Epithelial cell of esophagus (primary cell): ENCODE data around the gene IL31RA.
A peak's percentile ranks its signal among the peaks of the same experiment; 100 is the strongest.
"Not testable (repeated sequence)": the region's sequence is repeated elsewhere in the genome, so short reads cannot be mapped to it uniquely, and the experiment has no call there.

Experiments used
- DNase-seq: peaks from one replicate; pipeline ENCODE4 v3.0.0; 2010; ENCODE audit warnings: low read depth
- H3K4me3 ChIP-seq: 2 replicates; pipeline ENCODE4 v1.5.1; 2011; ENCODE audit warnings: mild to moderate bottlenecking, low read length, control low read depth
- TF ChIP-seq, protein P1 (sequence below): IDR thresholded peaks from 2 replicates; pipeline ENCODE4 v1.5.1; 2011; ENCODE audit warnings: low read depth, mild to moderate bottlenecking, low read length, control low read depth, inconsistent platforms; ENCODE audit not compliant: insufficient read depth; ENCODE audit errors: missing control alignments

Gene IL31RA

DNA sequence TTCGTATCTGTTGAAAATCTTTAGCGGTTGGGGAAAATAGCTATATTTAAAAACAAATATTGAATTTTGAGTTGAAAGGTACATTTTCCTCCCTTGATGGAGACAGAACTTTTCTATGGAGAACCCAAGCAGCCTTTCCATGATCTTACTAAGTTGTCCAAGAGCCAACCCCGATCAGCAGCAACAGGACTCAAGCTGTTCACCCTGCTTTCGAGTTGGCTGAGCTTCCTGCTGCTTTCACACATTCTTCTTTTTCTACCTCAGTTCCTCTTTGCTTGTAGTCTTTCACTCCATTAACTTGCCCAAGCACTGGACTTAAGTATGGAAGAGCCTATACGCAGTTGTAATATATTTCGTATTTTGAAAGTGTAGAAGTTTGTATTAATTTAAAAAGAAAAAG, 84.2 kb downstream of the IL31RA start:
- no peak for DNase-seq
- TF ChIP-seq, protein P1, sequence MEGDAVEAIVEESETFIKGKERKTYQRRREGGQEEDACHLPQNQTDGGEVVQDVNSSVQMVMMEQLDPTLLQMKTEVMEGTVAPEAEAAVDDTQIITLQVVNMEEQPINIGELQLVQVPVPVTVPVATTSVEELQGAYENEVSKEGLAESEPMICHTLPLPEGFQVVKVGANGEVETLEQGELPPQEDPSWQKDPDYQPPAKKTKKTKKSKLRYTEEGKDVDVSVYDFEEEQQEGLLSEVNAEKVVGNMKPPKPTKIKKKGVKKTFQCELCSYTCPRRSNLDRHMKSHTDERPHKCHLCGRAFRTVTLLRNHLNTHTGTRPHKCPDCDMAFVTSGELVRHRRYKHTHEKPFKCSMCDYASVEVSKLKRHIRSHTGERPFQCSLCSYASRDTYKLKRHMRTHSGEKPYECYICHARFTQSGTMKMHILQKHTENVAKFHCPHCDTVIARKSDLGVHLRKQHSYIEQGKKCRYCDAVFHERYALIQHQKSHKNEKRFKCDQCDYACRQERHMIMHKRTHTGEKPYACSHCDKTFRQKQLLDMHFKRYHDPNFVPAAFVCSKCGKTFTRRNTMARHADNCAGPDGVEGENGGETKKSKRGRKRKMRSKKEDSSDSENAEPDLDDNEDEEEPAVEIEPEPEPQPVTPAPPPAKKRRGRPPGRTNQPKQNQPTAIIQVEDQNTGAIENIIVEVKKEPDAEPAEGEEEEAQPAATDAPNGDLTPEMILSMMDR = no peak

DNA sequence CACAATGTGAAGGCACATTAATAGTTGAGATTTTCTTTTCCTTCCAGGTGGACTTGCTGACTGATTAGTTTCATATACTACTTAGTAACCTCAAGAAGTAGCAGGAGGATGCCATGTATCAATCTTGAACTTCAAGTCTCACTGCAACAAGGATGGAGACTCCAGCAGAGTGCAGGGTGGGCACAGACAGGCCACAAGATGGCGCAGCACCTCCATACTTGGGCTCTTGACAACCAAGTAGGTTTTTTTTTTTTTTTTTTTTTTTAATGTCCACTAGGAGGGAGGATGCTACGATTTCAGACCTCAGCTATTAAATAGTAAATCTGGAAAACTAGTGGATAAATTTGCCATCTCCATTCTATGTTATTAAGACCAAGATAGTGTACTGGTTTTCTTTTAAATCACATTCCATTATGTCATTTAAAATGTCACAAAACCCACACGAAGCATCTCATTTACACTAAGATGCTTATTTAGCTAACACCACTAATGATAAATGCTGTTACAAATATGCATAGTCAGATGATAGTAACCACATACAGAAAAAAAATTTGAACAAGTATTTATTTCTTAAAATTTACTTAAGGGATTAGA, 85.0 kb downstream of the IL31RA start:
- TF ChIP-seq, protein P1 = peak; percentile 96
- no peak overlapping the region for H3K4me3 ChIP-seq
- peak; percentile 87 for DNase-seq

More for the DNA sequence above, 84.2 kb downstream of the IL31RA start:
- no peak overlapping the region for H3K4me3 ChIP-seq

DNA sequence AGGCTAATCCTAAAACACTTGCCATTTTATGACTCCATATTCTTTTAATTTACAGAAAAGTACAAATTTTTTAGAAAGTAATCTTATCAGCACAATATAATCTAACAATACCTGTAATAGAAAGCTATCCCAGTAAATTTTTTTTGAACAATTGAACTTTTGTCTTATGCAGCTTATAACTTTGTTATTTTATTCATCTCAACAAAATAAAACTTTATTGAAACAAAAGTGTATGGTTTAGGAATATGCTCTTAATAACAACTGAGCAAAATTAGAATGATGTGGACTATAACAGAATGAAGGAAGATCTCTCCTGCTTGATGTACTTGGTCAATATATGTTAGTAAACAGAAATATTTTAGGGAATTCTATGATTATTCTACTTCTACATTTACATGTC, 86.4 kb downstream of the IL31RA start:
- not testable (repeated sequence) for H3K4me3 ChIP-seq, DNase-seq

DNA sequence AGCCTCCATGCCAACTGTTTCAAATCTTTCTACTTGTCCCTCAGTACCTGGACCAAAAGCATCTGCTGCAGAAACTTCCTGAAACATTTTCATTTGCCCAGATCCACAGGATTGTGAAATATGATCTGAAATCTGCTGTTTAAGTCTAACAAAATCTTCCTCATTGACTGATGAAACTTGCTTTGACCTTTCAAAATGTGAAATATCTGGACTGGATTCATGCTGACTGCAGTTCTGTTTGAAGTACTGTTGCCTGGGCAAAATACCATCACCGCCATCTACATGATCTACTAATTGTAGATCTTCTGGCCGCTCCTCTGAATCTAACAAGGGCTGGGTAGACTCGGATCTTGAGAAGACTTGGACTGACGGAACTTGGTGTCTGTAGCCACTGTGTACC, 90.0 kb downstream of the IL31RA start:
- not testable (repeated sequence) for H3K4me3 ChIP-seq, DNase-seq

DNA sequence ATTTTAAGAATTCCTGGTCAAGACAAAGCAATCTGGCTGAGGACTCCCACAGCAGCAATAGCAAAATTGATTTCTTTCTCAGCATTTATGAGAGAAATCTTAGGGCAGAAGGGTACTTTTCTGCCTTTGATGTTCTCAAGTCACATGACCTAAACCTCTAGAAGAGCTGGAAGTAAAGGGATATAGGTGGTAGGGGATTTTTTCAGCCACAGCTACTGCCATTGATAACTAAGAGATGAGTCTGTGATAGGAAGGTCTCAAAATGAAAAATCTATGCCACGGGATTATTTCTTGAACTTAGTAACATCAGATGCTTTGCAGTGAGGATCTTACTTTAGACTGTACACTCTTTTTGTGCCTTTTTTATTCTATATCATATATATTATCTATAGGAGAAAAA, 108.1 kb downstream of the IL31RA start:
- no peak for DNase-seq

DNA sequence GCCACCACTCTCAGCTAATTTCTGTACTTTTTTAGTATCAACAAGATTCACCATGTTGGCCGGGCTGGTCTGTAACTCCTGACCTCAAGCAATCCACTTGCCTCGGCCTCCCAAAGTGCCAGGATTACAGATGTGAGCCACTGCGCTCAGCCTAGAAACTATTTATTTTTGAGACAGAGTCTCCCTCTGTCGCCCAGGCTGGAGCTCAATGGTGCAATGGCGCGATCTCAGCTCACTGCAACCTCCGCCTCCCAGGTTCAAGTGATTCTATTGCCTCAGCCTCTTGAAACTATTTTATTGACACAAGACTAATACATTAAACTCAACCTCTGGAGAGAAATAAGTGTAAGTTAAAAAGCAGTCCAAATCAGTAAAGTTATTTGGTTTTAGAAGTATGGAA, 109.6 kb downstream of the IL31RA start:
- DNase-seq = no peak
- H3K4me3 ChIP-seq = no peak overlapping the region
- TF ChIP-seq, protein P1 = no peak

More for the DNA sequence above, 108.1 kb downstream of the IL31RA start:
- TF ChIP-seq, protein P1 = no peak
- no peak overlapping the region for H3K4me3 ChIP-seq

DNA sequence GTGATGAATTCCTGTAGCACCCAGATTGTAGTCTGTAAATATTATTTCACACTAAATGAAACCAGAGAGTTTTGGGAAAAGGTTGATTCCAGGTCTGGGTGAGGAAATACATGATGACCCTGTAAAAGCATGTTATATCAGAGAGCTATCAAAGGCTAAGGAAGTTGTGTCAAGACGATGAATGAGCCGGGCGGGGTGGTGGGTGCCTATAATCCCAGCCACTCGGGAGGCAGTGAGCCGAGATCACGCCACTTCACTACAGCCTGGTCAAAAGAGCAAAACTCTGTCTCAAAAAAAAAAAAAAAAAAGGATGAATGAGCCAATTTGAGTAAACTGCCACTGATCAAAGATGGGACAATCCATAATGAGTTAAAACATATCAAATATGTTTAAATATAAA, 114.4 kb downstream of the IL31RA start:
- no peak for DNase-seq
- TF ChIP-seq, protein P1 = no peak
- no peak overlapping the region for H3K4me3 ChIP-seq

DNA sequence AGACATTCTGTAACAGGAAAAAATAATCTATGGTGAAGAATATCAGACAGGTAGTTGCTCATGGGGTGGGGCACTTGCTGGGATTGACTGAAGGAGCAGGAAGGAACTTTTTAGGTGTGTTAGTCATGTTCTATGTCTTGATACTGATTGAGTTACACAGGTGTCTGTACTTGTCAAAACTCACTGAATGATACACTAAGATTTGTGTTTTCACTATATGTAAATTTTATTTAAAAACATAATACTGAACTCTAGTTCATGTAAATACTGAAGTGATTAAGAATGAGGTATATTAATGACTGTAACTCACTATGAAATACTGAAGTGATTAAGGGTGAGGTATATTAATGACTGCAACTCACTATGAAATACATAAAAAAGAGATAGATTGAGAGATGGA, 115.1 kb downstream of the IL31RA start:
- peak; percentile 89 for DNase-seq
- TF ChIP-seq, protein P1 = no peak
- no peak overlapping the region for H3K4me3 ChIP-seq
